ENCODE data around the gene KRTAP10-12.
"Not testable (repeated sequence)": the region's sequence is repeated elsewhere in the genome, so short reads cannot be mapped to it uniquely, and the experiment has no call there.

KRTAP10-12 gene

DNA sequence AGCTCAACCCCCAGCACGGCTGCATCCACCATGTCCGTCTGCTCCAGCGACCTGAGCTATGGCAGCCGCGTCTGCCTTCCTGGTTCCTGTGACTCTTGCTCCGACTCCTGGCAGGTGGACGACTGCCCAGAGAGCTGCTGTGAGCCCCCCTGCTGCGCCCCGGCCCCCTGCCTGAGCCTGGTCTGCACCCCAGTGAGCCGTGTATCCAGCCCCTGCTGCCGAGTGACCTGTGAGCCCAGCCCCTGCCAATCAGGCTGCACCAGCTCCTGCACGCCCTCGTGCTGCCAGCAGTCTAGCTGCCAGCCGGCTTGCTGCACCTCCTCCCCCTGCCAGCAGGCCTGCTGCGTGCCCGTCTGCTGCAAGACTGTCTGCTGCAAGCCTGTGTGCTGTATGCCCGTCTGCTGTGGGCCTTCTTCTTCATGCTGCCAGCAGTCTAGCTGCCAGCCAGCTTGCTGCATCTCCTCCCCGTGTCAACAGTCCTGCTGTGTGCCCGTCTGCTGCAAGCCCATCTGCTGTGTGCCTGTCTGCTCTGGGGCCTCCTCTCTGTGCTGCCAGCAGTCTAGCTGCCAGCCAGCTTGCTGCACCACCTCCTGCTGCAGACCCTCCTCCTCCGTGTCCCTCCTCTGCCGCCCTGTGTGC lies at the start of gene KRTAP10-12:
Gene KRTAP10-12 (plus strand): TSS at position 1 of the 639 bp plus-strand sequence. CDS start 30 bp downstream, at position 31.
- DNase-seq (ENCODE audit: low read depth in 3 of 3, low spot score in 1 of 3) = not testable (repeated sequence)

DNA sequence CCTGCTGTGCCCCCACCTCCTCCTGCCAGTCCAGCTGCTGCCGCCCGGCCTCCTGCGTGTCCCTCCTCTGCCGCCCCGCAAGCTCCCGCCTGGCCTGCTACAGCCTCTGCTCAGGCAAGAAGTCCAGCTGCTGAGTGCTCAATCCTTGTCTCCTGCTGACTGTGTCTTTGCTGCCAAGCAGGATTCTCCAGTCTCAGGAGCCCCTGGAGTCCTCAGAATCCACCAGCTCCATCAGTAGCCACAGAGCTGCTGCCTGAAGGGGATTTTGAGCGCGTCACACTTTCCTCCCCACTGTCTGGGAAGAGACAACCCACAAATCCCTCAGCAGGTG lies 49.8 kb upstream of the KRTAP10-12 start:
- no peak for DNase-seq (ENCODE audit: low read depth in 3 of 3, low spot score in 1 of 3)

DNA sequence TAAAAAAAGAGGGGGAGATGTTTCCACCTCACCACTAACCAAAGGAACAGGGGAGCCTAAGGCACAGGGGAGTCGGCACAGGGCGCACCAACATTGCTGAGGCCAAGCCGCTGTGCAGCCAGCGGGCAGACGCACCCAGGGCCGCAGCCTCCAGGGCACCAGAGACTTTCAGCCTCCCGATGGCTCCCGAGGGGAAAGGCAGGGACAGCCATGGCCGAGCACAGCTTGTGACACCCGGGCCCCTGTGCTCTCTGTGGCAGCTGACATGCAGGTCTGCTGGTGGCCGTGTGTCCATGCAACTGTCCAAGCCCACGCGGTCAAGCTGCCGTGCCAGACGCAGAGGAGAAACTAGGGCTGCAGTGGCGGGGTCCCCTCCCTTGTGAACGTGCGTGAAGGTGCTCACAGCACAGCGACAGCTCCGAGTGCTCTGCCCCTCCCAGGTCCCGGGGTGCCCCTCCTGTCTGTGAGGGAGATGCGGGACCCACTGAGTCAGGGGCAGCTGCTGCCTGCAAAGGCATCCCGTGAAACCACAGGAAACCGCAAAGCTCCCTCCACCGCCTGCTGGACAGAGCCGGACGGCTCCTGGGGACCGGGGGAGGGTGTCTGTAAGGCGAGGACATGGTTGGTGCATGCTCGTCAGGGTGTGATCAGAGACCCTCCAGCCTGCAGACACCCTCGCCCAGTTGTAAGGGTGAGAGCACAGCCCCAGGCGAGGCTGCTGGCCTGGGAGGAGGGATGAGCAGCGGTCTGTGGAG lies 48.2 kb upstream of the KRTAP10-12 start:
- no peak for DNase-seq (ENCODE audit: low read depth in 3 of 3, low spot score in 1 of 3)

- DNase-seq (ENCODE audit: low read depth in 3 of 3, low spot score in 1 of 3) = no peak
Measured at GRCh38 chr21:44649521-44650100, 47.4 kb upstream of the KRTAP10-12 start.

DNA sequence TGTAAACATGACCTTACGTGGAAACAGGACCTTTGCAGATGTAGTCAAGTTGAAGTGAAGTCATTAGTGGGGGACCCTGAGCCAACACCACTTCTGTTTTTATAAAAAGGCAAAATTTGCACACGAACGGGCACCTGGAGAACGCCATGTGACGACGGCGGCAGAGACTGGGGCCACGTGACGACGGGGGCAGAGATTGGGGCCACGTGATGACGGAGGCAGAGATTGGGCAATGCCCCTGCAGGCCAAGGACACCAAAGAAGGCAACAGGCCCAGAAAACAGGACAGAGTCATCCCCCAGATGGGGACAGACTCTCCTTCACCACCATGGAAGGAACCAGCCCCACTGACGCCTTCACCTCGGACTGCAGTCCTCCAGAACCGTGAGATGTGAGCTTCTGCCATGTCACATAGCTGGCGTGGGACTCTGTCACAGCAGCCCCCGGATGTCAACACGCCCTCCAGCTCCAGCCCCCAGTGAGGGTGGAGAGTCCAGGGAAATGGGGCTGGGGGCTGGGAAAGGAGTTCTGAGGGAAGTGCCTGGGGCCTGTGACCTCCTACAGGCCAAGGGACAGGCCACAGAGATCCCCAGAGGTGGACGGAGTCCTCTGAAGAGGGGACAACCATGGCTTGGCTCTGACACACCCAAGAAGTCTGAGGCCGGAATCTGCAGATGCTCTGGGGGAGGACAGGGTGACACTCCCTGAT lies 46.6 kb upstream of the KRTAP10-12 start:
- DNase-seq (ENCODE audit: low read depth in 3 of 3, low spot score in 1 of 3) = no peak

- no peak for DNase-seq (ENCODE audit: low read depth in 3 of 3, low spot score in 1 of 3)
Measured at GRCh38 chr21:44650973-44651675, 45.8 kb upstream of the KRTAP10-12 start.

GRCh38 chr21:44653123-44653522 lies 43.8 kb upstream of the KRTAP10-12 start:
- DNase-seq (ENCODE audit: low read depth in 3 of 3, low spot score in 1 of 3) = no peak

- peak in 2 of 3 donors; percentile 21 to 25 for DNase-seq (ENCODE audit: low read depth in 3 of 3, low spot score in 1 of 3)
Measured at GRCh38 chr21:44653656-44654575, 43.1 kb upstream of the KRTAP10-12 start.

DNA sequence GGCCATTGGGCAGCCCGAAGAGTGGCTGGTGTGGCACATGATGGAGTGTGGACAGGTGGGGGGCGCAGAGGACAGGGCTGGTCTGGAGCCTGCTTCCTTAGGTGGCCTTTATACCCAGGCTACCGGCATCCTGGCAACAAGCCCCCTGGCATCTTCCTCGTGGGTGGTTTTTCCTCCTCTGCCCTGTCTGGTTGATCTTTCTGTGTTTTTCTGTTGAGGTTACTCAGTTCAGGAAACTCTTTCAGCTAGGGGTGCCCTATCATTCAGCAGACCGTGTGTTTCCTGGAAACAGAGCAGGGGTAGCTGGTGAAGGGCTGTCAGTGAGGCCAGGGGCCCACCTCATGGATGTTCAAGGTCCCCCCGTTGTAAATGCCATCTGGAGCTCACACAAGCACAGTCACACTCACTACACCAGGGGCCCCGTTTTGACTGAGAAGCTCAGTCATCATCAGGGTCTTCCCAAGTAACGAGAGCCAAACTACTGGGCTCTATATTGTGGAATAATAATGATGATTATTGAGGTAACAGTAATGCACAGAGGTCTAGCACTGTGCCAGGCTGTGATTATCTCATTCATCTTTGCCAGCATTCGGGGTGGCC lies 42.3 kb upstream of the KRTAP10-12 start, which contains the start of gene KRTAP12-4:
Gene KRTAP12-4 (minus strand): TSS at position 84 of the 600 bp plus-strand sequence. CDS start 45 bp downstream, at position 39.
- DNase-seq (ENCODE audit: low read depth in 3 of 3, low spot score in 1 of 3) = no peak

DNA sequence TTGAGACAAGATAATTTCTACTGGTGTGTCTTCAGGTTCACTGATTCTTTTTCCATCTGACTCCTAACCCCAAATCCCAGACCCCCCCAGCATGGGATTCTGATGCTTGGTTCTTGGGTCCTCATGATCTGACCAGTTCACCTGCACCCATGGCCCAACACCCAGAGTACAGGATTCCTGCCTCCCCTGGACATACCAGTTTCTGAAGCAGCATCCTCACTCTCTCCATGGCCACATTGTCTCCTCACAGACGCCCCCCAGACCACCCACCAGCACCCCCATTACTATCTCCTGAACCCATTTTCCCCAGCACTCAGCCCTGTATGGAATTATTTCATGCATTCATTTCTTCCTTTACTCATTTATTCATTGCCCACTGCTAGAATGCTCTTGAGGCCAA lies 40.1 kb upstream of the KRTAP10-12 start:
- no peak for DNase-seq (ENCODE audit: low read depth in 3 of 3, low spot score in 1 of 3)

GRCh38 chr21:44657635-44658540 lies 39.1 kb upstream of the KRTAP10-12 start, which contains the start of gene KRTAP12-3:
KRTAP12-3 (plus strand) TSS chr21:44657932; CDS start chr21:44657980, 48 bp downstream.
- DNase-seq (ENCODE audit: low read depth in 3 of 3, low spot score in 1 of 3) = peak in 1 of 3 donors; percentile 18

DNA sequence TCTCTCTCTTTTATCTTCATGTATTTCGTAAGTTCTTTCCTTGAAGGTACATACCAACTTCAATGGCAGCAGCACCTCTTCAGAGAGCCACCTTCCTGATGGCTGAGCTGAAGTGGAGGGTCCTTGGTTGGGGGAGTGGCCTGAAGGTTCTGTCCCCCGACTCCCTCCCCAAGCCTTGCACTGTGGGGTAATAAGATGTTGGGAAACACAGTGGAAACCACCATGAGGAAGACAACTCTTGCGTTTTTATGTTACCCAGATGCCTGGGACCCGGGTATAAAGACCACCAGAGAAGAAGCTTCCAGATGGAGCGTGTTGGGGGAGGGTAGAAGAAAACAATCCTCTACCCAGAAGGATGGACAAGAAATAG lies 38.4 kb upstream of the KRTAP10-12 start:
- DNase-seq (ENCODE audit: low read depth in 3 of 3, low spot score in 1 of 3) = no peak

DNA sequence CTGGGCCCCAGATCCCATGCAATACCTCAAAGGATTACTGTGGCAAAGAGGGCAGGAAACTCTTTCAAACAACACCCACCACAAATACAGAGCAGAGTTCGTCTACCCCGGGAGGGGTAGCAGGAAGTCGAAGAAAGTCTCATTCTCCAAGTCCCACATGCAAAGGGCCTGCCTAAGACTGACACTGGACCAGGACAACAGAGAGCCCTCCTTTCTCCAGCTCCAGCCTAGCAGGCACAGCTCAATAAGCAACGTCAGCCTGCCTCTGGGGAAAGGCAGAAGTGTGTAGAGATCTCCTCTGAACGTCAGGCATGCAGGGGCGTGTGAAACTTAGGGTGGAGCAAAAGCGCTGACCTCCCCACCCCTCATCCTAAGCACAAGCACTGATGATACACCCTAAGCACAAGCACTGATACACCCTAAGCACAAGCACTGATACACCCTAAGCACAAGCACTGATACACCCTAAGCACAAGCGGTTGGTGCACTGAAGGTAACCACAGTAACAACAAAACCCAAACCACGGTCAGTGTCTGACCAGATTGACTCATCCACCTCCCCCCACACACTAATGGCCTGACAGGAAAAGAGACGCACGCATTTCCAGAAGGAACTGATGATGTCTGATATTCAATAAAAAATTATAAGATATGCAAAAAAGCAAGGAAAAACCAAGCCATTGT lies 37.9 kb upstream of the KRTAP10-12 start:
- no peak for DNase-seq (ENCODE audit: low read depth in 3 of 3, low spot score in 1 of 3)

GRCh38 chr21:44661567-44661966 lies 35.4 kb upstream of the KRTAP10-12 start:
- DNase-seq (ENCODE audit: low read depth in 3 of 3, low spot score in 1 of 3) = not testable (repeated sequence)

DNA sequence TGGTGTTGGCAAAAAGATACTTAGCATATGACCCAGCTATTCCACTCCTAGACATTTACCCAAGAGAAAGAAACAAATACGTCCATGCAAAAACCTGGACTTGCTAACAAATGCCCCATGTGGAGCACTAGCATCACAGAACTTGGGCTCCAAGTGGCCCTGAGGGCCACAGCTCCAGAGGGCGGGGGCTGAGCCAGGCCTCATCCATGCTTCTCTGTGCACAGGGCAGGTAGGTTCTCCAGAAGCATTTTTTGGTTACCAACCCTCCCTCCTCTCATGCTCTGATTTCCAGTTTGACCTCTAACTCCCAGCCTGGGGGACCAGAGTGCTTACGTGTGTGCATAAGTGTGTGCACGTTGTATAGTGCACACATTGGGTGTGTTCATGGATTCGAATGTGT lies 32.3 kb upstream of the KRTAP10-12 start:
- no peak for DNase-seq (ENCODE audit: low read depth in 3 of 3, low spot score in 1 of 3)

DNA sequence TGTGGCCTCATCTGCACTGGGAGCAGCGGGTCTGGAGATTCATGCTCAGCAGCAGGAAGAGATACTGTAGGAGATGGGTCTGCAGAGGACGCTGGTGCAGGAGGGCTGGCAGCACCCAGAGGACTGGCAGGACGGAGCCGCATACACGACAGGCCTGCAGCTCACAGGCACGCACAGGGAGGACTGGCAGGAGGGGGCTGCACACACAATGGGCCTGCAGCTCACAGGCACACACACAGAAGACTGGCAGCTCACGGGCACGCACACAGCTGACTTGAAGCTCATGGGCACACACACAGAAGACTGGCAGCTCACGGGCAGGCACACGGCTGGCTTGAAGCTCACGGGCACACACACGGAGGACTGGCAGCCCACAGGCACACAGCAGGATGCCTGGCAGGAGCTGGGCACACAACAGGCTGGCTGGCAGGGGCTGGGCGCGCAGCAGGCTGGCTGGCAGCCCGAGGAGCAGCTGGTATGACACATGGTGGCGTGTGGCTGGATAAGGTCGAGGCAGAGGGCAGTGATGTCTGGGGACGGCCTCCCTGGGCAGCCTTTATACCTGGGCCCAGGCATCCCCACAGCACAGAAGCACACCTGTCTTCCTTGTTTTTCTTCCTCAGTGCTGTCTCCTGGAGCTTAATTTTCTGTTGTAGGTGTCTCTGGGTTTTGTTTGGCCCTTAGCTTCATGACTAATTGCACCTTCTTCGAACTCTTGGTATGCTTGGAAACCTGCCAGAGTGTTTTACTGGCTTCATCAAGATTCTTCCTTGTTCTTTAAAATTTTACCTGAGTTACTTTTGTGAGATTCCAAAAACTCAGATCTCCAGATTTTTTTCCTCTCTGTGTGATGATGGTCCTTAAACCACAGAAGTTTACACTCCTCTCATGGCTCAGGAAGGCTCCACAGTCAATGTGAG lies 30.3 kb upstream of the KRTAP10-12 start, which contains the start of gene KRTAP12-2:
Gene KRTAP12-2 (minus strand): TSS at position 527 of the 920 bp plus-strand sequence. CDS start 41 bp downstream, at position 486.
- no peak for DNase-seq (ENCODE audit: low read depth in 3 of 3, low spot score in 1 of 3)

DNA sequence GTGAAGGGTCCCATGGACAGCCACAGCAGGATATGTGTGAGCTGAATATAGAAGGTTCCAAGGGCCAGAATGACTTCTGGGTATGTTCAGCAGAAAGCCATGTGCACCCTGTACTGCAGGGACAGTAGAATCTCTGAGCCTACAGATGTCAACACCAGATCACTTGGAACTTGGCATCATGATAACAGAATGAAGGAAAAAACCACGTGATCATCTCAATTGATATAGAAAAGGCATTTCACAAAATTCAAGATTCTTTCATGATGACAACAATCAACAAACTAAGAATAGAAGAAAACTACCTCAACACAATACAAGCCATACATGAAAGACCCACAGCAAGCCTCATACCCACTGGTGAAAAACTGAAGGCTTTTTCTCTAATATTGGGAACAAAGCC lies 29.4 kb upstream of the KRTAP10-12 start:
- DNase-seq (ENCODE audit: low read depth in 3 of 3, low spot score in 1 of 3) = no peak

Measured in stimulated activated CD4-positive, alpha-beta T cell treated with anti-CD3 and anti-CD28 coated beads, TNF-alpha, amount 100 ng/mL, for 1 hour (primary cell).